Effector CD8-positive, alpha-beta T cell (primary cell): Measurements from ENCODE around the gene ELP4.
"Not testable (repeated sequence)": the region's sequence is repeated elsewhere in the genome, so short reads cannot be mapped to it uniquely, and the experiment has no call there.

Experiments used
- DNase-seq: peaks from one replicate; lab custom pipeline; 2025; lab: John Stamatoyannopoulos, UW
- total RNA-seq, 4 experiments: gene quantifications; one replicate each; lab custom pipeline; 2026; lab: John Stamatoyannopoulos, UW

The ELP4 gene, protein sequence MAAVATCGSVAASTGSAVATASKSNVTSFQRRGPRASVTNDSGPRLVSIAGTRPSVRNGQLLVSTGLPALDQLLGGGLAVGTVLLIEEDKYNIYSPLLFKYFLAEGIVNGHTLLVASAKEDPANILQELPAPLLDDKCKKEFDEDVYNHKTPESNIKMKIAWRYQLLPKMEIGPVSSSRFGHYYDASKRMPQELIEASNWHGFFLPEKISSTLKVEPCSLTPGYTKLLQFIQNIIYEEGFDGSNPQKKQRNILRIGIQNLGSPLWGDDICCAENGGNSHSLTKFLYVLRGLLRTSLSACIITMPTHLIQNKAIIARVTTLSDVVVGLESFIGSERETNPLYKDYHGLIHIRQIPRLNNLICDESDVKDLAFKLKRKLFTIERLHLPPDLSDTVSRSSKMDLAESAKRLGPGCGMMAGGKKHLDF
- total RNA-seq = 31.5 to 36.6 (median 34.2) reads per million in 4 experiments

DNA sequence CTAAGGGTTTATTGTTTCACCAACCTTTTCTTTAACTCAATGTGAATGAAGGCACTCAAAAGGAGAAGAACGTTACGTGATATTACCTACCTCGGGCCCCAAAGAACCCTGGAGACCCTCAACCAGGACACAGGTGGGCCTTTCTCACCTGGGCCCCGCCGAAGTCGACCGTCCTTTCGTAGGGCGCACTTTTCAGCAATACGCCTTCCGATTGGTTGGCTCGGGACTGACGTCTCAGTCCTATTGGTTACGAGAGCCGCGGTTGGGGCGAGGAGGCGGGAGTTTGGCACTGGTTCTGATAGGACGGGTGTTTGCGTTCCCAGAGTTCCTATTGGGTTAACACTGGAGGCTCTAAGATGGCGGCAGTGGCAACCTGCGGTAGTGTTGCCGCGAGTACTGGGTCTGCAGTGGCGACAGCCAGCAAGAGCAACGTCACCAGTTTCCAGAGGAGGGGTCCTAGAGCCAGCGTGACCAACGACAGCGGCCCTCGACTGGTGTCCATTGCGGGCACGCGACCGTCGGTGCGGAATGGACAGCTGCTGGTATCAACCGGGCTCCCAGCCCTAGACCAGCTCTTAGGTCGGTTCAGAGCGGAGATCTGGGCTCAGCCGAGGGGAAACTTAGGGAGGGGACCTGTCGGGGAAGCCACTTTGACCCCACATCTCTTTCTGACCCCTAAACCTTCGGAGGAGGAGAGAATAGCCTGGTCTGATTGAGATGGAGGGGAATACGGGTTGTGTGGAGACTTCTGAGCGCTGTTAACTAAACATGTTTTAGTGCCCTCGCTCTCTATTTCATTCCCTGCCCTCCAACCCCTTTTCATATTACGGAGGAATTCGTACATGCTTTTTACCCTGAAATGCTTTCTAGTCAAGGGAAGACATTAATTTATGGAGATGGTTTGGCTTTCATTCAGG, at the start of gene ELP4, which contains the start of gene IMMP1L:
TSS of gene ELP4 (plus strand) at position 339 of the 917 bp plus-strand sequence. CDS start at position 357, 18 bp downstream.
TSS of gene IMMP1L (minus strand) at position 194 of the 917 bp plus-strand sequence. CDS start 46,346 bp downstream, outside the sequence.
- peak; percentile 93 for DNase-seq

DNA sequence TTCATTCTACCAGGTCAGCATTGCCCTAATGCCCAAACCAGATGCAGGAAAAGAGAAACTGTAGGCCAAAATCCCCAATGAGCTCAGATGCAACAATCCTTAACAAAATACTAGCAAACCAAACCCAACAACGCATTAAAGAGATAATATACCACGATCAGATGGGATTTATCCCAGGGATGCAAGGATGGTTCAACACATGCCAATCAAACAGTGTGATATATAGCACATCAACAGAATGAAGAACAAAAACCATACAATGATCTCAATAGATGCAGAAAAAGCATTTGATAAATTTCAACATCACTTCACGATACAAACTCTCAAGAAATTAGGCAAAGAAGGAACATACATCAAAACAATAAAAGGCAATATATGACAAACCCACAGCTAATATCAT, 45.1 kb upstream of the ELP4 start:
- DNase-seq = no peak

DNA sequence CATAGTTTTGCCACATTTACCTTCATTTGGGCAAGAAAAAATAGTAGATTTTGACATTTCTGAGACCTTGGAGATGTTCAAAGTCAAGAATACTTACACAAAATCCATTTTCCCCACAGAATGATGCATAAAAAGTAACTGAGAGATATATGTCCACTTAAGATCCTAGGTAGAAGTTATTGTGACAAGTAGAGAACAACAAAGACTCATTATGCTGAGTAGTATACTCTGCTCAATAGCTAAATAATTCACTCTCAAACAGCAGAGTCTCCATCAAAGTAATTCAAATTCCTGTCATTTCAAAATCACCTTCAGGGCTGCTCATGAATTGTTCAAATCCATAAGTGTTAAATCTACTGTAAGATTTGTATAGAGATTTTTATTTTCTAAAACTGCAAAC, 35.5 kb upstream of the ELP4 start:
- no peak for DNase-seq

DNA sequence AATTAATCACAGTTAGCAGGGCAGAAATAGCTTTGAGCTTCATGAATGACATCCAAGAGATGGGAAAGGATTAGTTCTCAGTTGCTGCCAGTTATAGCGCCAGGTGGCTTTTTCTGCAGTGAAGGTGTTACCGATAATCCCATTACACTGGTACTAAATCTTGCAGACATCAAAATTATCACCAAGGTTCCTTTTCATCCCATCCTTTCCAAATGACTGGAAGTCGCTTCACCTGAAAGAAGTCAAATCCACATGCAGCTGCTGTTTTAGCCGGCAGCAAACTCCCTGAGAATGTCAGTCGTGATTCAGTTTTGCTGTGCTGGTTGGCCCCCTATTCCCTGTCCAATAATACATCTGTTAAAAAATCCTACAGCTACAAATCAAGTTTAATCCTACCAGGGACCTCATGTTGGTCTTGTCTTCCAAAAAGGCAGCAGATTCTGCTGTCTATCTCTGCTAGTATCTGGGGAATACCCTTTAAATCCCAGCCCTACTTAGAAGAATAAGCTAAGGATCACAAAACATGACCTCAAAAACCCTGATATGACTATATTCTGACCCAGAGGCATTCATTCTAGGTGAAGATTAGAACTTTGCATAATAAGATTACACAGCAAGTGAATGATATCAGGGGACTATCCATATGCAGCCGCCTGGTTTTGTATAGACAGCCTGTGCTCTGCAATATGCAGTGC, 31.9 kb upstream of the ELP4 start:
- DNase-seq = no peak

DNA sequence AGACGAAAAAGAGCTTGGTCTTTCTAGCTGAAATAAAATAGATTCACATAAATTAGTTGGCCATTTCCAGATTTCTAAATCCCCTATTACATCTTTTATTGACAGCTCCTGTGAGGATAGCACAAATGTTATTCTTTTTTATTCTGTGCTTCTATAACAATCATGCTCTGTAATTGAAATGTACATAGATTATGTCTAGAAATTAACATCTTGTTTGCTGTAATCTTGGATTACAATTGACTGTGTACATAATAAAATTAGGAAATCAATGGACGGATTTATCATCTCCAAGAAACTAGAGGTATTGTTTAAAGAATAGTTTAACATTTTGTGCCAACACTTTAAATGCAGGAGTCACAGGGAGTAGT, 31.4 kb upstream of the ELP4 start:
- no peak for DNase-seq

DNA sequence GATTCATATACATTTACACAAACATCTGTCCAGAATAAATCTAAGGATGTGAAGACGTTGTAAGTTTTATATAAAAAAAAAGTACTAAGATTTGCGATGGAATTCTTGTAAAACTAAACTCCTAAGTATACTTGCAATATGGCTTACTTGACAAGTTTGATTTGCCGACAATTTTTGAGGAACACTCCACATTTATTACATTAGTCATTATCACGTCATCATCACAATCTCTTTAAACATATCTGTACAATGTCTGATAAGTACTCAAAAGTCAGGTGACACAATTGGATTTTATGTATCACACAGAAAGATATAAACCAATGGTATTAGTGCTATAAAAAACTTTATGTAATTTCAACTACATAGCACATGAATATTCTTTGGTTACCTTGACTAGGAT, 30.5 kb upstream of the ELP4 start:
- no peak for DNase-seq

DNA sequence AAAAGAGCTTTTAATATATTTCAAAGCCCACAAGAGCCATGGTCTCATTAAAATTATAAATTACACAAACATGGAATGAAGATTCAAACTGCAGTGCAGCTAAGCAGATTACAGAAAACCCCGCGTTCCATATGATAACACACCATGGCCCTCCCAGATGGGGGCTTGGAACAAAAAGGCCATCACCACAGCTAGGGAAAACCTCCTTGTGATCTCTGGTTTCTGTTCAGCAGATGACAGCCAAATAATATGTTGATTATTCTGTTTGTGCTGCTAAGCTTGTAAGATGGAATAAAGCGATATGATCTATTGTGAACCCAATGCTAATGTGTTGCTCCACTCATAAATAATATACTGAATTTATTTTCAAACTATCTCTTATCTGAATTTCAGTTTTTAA, 28.6 kb upstream of the ELP4 start:
- no peak for DNase-seq

DNA sequence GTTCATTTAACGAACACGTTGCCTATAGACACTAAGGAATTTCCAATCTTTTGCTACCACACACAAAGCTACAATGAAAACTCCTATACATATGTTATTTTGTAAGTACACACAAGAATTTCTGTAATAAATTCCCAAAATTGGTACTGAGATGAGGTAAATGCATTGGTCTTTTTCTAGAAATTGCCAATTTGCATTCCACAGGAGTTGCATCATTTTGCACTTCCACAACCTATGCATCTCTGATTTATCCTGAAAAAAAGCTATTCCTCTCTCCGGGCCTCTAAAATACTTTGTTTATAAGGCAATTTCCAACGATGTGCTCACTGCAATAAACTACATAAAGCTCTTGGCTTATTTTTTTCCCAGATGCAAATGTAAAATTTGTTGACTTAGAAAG, 25.1 kb upstream of the ELP4 start:
- DNase-seq = no peak

DNA sequence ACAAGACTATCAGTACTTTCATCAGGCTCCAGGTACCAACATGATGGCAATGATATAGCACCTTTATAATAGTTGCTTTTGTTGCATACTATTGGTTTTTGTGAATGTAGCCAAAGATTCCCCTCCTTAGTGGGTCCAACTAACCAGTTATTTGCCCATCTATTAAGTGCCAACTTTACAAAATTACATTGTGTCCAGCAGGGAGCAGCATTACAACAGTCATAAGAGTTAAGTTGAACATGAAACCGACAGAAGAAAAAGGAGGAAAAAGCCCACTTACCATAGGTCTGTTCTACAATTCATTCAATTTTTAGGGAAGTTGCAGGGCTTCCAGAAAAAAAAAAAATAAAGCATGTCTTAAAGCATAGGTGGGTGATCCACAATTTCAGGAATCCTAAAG, 21.7 kb upstream of the ELP4 start:
- no peak for DNase-seq

DNA sequence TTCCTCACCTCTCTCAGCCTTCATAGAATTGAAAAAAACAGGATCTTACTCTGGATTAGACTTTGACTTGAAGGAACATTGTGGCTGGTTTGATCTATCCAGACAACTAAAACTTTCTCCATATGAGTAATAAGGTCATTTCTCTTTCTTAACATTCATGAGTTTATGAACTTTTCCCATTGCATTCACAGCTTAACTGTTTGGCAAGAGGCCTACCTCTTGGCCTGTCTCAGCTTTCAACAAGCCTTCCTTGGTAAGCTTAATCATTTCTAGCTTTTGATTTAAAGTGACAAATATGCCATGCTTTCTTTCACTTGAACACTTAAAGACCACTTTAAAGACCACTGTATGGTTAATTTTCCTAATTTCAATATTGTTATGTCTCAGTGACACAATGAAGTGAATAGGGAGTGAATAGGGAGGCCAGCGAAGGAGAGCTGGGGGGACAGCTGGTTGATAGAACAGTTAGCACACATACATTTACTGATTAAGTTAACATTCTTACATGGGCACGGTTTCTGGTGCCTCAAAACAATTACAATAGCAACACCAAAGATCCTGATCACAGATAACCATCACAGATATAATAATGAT, 17.1 kb upstream of the ELP4 start:
- no peak for DNase-seq

DNA sequence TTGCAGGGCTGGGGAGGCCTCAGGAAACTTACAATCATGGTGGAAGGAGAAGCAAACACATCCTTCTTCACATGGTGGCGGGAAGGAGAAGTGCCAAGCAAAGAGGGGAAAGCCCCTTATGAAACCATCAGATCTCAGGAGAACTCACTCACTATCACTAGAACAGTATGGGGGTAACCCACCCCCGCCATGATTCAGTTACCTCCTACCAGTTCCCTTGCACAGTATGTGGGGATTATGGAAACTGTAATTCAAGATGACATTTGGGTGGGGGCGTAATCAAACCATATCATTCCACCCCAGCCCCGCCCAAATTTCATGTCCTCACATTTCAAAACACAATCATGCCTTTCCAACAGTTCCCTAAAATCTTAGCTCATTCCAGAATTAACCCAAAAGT, 16.3 kb upstream of the ELP4 start:
- DNase-seq = no peak

DNA sequence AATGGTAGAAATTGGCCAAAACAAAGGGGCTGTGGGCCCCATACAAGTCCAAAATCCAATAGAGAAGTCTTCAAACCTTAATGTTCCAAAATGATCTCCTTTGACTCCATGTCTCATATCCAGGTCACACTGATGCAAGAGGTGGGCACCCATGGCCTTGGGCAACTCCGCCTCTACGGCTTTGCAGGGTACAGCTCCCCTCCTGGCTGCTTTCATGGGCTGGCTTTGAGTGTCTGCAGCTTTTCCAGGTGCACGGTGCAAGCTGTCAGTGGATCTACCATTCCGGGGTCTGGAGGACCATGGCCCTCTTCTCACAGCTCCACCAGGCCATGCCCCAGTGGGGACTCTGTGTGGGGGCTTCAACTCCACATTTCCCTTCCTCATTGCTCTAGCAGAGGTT, 15.8 kb upstream of the ELP4 start:
- DNase-seq = not testable (repeated sequence)

DNA sequence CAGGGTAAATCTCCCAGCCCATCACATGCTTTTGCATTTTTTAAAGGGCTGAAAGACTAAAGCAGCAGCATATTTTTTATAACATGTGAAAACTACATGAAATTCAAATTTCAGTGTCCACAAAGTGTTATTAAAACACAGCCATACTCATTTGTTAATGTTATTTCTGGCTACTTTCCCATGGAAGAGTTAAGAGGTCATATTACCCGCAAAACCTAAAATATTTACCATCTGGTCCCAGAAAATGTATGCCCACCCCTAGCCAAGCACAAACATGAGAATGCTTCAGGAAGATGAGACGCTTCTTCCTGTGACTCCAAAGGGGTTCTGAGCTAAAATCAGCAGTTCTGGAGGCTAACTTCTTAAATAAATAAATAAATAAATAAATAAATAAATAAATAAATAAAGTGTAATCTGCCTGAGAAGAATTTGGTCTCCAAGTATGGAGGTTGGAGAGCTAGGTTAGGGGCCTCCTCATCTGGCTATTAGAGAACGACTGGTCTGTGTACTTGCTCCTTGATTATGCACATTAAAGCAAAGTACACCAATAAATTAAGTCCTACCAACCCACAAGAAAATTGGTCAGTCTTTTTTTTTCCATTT, 9.9 kb upstream of the ELP4 start:
- no peak for DNase-seq

DNA sequence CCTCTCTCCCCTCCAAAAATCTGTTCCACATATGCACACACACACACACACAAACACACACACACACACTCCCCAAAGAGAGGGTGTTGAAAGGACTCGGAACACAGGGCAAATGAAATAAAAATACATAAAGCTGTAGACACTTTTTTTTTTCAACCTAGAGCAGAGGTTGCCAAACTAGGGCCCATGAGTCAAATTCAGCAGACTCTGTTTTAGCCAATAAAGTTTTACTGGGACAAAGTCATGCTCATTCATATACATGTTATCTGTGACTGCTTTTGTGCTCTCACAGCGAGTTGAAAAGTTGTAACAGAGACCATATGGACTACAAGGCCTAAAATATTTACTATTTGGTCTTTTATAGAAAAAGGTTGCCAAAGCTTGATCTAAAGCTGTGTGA, 9.0 kb upstream of the ELP4 start:
- no peak for DNase-seq

DNA sequence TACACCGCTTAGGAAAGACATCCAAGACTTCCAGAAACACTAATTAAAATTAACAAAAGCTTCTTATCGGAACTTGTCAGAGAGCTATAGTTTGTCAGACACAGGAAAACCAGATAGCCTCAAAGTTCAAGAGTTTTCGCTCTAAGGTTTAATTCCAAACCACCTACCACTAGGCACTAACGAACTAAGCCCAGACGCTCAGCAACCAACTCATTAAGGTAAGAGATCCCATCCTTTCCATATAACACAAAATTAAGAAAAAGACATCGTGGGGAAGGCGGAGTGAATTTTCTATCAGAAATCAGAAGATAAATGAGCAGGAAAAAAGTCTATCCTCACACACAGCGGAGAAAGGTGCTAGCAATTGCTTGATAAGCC, 527 bp upstream of the ELP4 start:
- no peak for DNase-seq

DNA sequence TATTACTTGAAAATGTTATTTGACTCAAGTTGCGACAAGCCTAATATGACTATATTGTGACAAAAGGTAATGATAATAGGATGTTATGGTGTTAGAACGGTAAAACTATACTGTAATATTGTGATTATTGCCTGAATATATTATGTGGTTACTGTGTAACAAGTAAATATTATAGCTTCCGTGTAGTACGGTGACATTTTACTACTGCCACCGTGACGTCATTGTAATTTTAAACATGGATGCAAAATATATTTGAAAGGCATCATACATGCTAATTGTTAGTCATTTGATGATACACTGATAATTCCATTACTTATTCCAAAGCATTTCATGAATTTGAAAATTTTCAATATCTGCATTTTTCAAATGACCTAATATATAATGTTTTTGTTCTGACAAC, 2.5 kb downstream of the ELP4 start:
- no peak for DNase-seq

DNA sequence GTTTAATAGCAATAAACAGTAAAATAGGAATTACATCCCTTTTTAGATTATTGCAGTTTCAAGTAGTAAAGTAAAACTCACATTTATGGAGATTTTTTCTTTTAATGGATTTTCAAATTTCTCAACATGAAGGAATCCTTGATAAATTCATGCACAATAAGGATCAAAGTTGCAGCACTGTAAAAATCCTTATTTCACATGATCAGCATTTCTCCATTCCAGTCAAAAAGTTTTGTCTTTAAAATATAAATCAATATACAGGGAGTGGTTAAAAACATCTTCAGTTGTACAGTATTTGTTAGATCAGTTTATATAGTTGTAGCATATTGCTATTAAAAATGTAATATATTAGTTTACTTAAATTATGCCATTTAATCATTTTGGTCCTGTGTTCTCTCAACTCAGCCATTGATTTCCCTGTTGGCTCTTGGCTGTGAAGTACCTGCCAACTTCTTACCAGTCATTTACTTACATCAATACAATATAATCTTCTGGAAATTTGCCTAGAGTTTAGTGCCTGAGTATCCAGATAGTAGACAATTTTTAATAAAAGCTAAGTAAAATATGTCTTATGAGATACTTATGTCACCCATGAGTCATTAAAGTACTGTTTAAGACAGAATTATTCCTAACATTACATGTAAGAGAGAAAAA, 12.1 kb downstream of the ELP4 start:
- no peak for DNase-seq

DNA sequence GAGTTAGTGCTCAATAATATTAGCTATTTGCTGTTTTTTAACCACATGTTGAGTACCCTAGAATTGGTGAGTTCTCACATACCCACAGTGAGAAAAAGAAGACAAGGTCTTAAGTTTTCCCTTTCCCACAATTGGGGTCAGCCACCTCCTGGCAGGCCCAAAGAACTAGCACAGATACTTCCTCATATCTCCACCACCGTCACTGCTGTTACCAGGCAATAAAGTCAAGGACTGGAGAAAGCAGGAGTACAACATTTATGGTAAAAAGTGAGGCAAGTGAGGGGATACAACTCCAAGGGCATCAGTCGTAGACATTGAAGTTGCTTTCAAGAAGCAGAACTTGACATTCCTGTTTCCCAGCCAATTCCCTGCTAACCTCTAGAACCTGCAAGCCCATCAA, 19.6 kb downstream of the ELP4 start:
- DNase-seq = no peak

DNA sequence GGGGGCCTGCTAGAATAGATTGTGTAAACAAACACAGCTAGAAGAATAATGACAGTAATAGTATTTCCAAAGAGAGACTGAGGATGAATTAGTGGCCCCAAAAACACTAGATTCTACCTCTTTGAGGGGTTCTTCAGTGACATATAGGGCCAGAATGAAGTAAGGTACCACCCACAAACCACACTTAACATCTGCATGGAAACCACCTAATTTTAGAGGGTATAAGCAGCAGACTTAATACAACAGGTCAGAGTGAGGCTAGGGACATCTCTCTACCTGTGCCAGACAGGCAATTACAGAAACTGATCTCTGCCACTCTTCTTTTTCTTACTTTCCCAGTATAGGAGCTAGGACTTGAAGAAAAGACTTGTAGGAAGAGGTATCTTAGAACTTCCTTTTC, 20.1 kb downstream of the ELP4 start:
- DNase-seq = no peak

DNA sequence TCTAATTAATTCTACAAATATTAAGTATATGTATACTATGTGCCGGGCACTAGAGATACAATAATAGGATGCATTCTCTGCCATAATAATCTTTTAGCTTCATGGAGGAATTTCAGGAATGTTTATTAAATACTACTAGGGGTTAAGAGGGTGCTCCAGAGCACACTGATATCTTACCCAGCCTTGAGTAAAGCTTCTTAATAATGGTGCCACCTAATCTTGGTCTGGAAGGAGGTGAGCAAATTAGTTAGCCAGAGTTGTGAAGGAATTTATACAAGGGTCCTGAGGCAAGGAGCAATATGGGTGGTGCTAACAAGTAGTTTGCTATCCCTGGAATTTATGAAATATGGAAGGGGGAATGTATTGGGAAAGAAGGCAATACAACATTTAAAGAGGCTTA, 21.7 kb downstream of the ELP4 start:
- no peak for DNase-seq

DNA sequence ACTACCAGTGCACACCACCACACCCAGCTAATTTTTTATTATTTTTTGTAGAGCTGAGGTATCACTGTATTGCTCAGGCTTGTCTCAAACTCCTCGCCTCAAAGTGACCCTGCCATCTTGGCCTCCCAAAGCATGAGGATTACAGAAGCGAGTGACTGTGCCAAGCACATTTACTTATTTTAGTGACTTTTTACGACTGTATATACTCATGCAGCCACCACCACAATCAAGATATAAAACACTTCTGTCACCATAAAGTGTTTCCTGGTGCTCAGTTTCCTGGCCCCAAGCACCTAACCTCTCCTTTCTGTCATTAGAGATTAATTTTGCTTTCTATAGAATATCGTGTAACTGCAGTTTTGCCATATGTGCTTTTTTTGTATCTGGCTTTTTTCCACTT, 25.9 kb downstream of the ELP4 start:
- DNase-seq = no peak
